IPS-NIHi7 (cell line): ENCODE data around the gene CALN1.

Experiments used
- DNase-seq: peaks from one replicate; pipeline ENCODE4 v3.0.0; 2012; ENCODE audit warnings: mixed read lengths; ENCODE audit errors: extremely low spot score

CALN1 gene

DNA sequence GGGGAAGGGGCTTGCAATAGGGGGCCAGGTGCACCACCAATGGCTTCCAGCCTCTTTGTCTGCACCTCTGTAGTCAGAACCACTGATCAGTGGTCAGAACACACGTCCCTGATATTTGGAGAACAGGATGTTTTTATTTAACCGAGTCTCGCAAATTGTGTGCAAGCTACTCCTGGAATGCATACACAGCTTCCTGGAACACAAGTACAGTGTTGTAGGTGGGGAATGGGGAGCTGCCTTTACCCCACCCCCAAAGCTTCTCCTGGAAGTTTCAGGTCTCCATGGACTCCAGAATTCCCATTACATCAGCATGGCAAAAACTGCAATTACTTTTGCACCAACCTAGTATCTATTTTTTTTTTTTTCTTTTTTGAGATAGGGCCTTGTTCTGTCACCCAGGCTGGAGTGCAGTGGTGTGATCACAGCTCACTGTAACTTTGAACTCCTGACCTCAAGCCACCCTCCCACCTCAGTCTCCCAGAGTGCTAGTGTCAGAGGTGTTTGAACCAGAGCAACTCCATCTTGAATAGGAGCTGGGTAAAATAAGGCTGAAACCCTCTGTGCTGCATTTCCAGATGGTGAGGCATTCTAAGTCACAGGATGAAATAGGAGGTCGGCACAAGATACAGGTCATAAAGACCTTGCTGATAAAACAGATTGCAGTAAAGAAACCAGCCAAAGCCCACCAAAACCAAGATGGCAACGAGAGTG lies 374.0 kb downstream of the CALN1 start:
- no peak for DNase-seq

DNA sequence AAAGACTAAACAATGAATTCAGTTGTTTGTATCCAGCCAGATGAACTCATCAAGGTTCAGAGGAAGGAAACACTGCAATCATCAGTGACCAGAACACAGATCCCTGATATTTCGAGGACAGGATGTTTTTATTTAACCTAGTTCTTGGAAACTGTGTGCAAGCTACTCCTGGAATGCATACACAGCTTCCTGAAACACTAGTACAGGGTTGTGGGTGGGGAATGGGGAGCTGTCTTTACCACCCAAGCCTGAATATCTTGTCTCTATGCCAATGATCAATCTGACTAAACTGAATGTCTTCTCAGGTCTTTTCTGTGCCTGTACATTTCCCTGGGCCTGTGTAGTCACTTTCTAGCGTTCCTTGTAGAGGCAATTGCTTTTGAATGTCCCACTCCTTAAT lies 374.6 kb downstream of the CALN1 start:
- DNase-seq = no peak

DNA sequence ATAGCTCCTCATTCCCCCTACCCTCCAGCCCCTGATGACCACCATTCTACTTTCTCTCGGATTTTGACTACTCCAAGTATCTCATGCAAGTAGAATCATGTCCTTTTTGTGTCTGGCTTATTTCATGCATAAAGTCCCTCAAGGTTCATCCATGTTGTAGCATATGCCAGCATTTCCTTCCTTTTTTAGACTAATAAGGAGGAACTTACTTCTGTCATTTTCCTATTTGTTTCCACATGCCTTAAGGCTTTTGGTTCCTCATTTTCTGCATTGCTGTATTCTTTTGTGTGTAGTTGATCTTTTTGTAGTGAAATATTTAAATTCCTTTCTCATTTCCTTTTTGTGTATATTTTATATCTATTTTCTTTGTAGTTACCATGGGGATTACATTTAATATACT lies 376.9 kb downstream of the CALN1 start:
- DNase-seq = no peak

DNA sequence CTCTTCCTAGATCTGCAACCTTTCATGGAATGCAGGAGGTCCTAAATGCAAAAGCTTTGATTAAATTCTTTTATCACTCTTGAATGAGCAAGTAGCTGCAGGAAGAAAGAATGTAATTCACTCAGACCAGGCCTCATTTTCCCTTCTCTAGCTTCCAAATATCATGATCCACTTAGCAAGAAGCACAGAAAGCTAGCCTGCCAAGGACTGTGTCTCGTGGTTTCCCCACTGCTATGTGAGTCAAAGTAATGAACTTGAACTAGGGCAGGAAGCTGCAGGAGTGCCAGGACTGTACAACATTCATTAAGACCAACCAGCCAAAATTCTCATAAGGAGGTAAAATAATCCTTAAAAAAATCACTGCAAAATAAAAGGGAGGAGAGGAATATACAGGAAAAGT lies 379.2 kb downstream of the CALN1 start:
- DNase-seq = no peak

- DNase-seq = no peak
These were observed 381.0 kb downstream of the CALN1 start for GRCh38 chr7:72030994-72031667.

GRCh38 chr7:72028267-72028666 lies 383.9 kb downstream of the CALN1 start:
- DNase-seq = no peak

DNA sequence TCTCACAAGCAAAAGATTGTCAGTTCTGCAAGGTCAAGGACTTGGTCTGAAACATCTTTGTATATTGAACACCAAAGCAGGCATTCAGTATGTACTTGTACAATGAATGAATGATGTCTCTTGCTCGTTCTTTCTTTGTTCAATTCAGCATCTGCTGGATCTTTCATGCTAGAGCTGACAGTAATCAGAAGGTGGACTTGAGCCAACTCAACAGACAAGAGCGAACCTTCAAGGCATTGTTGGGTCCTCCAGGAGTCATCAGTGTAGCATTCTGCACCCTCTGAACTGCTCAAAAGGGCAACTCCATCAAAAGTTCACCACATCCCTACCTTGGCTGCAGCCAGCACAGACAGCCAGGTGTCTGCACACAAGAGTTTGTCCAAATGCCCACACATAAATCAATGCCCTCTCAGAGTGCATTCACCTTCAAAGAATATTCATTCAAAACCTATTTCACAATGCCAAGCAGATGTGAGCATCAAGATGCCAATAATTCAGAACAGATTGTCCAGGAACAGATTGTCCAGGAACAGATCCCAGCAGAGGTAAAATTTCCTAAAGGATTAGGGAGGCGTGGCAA lies 386.7 kb downstream of the CALN1 start:
- DNase-seq = no peak

- no peak for DNase-seq
These were observed 388.2 kb downstream of the CALN1 start for GRCh38 chr7:72023926-72024325.

GRCh38 chr7:72021716-72022115 lies 390.4 kb downstream of the CALN1 start:
- no peak for DNase-seq

DNA sequence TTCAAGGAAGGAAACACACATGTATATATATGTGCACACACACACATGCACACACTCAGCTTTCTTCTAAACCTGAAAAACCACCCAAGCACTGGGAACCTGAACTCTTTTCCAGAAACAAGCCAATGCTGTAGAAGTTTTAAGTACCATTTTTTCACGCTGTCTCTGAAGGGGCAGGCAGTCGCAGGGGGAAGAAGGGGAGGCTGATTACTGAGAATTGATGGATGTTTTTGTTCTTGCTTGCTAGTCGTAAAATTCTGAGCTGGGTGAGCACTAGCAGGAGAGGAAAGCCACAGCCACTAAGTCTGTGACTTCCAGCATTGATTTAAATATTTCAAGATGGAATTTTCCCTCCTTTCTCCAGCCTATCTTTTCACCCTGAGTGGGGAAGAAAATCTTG lies 391.8 kb downstream of the CALN1 start:
- DNase-seq = no peak

GRCh38 chr7:72019436-72019835 lies 392.7 kb downstream of the CALN1 start:
- no peak for DNase-seq

DNA sequence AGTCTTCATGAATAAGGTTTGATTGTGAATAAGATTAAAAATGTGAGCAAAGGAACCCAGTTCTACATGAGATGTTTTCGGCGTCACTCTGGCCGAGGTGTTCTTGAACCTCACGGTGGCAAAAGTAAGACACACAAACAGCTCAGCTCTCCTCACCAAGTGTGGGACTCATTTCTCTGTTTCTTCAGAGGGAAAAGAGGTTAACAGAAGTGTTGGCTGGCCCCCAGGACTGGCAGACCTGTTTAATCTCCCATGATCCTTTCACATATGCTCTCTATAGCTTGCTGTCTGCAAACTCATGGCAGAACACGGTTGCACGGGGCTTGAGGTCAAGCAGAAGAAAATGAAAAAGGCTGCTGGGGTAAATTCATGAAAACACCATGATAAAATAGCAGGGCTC lies 394.4 kb downstream of the CALN1 start:
- no peak for DNase-seq

GRCh38 chr7:72016574-72016973 lies 395.6 kb downstream of the CALN1 start:
- no peak for DNase-seq

GRCh38 chr7:72015136-72015535 lies 397.0 kb downstream of the CALN1 start:
- DNase-seq = no peak

DNA sequence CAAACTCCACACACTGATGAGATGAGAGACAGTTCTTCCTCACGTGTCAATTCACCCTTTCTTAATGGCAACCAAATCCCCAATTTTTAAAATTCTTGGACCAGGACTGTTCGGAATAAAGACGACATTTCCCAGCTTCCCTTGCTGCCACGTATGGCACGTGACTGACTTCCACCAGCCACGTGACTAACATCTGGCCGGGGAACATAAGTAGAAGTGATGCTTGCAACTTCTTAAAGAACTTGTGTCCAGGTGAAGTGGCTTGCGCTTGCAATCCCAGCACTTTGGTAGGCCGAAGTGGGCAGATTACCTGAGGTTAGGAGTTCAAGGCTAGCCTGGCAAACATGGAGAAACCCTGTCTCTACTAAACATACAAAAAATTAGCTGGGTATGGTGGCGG lies 405.1 kb downstream of the CALN1 start:
- DNase-seq = no peak

DNA sequence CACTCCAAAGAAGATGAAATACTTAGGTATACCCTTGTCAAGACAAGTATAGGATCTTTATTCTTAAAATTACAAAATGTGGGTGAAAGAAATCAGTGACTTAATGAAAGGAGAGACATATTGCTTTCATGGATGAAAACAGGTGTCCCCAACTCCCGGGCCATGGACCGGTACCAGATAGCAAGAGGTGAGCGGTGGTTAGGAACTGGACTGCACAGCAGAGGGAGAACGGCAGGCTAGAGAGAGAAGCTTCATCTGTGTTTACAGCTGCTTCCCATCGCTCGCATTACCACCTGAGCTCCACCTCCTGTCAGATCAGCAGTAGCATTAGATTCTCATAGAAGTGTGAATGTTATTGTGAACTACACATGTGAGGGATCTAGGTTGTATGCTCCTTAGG lies 408.9 kb downstream of the CALN1 start:
- no peak for DNase-seq

- no peak for DNase-seq
These were observed 416.0 kb downstream of the CALN1 start for GRCh38 chr7:71996141-71996540.

DNA sequence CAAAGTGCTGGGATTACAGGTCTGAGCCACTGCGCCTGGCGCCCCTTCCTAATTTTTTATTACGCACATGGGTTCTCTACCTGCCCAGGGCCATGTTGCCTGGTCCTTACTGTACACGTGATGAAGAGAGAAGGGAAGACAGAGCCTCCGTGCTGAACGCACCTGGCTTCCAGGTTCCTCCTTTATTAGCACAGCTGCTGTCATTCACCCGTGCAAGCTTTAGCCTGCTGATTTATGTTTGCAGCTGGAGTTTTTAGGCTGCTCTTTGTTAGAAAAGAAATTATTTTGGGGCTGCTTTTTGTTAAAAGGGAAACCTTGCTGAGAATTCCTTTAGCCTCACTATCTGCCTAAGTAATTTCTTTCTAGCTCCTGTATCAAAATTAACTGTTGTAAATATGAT lies 417.0 kb downstream of the CALN1 start:
- DNase-seq = no peak

DNA sequence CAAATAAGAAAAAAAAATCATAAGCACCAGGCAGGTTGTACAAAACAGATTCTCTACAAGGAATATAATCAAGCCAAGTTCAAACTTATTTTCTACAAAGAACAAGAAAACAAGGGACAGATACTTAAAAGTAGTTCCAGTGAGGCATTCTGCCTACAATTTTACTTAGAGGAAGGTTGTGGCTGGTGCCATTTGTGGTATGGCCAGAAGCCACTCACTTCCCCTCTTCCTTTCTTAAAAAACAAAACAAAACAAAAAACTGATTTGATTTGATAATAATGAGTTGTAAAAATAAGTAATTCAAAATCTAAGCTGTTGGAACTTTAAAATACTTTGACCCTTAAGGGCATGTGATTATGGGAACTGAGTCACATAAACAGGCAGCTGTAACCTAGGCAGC lies 420.6 kb downstream of the CALN1 start:
- DNase-seq = no peak

GRCh38 chr7:71990138-71990462 lies 422.0 kb downstream of the CALN1 start:
- no peak for DNase-seq

GRCh38 chr7:71988201-71988600 lies 423.9 kb downstream of the CALN1 start:
- DNase-seq = no peak

DNA sequence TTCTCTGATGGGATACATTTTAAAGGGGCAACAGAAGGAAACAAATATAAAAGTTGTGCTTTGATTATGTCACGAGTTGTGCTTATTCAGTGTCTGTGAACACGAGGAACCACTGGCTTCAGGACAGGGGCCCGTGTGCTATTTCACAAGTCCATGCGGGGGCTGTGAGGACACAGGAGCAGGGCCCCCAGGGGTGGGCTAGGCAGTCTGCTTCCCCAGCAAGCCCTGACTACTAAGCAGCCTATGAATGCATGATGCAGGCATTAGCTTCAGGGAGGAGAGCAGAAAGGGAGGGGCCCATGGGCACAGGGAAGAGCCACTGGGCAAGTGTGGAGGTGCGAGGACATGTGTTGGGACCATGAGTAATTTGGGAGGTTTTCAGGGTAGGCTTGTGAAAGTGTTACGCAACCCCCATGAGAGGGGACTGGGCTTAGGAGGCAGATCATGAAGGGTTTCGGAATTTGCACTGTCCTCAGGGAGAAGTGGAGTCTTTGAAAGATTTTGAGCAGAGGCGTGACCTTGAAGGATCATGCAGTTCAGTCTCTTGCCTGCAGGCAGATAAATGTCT lies 424.9 kb downstream of the CALN1 start:
- no peak for DNase-seq

GRCh38 chr7:71984348-71984747 lies 427.8 kb downstream of the CALN1 start:
- DNase-seq = no peak
